LNCAP (cell line): Measurements from ENCODE around the gene SAFB.

Experiments
- CTCF ChIP-seq: fragments of 450-650 bp; IDR thresholded peaks from 2 replicates; pipeline ENCODE4 v1.5.1; 2017; ENCODE audit warnings: mild to moderate bottlenecking

Gene SAFB

GRCh38 chr19:5705552-5705951 is 82.7 kb downstream of the SAFB start:
- no peak for TF ChIP-seq CTCF

- TF ChIP-seq CTCF: no peak
Observed at GRCh38 chr19:5706876-5707573, 84.1 kb downstream of the SAFB start.

GRCh38 chr19:5707576-5708575 is 85.0 kb downstream of the SAFB start:
- no peak for TF ChIP-seq CTCF

- TF ChIP-seq CTCF: no peak
Observed at GRCh38 chr19:5711025-5711424, 88.1 kb downstream of the SAFB start.

- TF ChIP-seq CTCF: no peak
Observed at GRCh38 chr19:5711713-5712161, 88.9 kb downstream of the SAFB start.

- no peak for TF ChIP-seq CTCF
Observed at GRCh38 chr19:5713228-5713627, 90.3 kb downstream of the SAFB start.

- TF ChIP-seq CTCF: no peak
Observed at GRCh38 chr19:5714816-5715215, 91.9 kb downstream of the SAFB start.
